GM18499 (cell line): ENCODE results near the gene BTNL8.

ENCODE experiments used
- ATAC-seq: cut with Tn5 transposase; IDR thresholded peaks from one replicate; pipeline ENCODE4 v1.9.1; 2021; ENCODE audit warnings: moderate number of reproducible peaks; ENCODE audit not compliant: insufficient read depth, unreplicated experiment

BTNL8 gene

GRCh38 chr5:180950291-180950949 is 51.5 kb downstream of the BTNL8 start:
- no peak for ATAC-seq

- ATAC-seq, result no peak
Measured at GRCh38 chr5:180959661-180960060, 60.7 kb downstream of the BTNL8 start.

GRCh38 chr5:180960209-180960608 is 61.2 kb downstream of the BTNL8 start:
- ATAC-seq, result no peak

GRCh38 chr5:180969406-180969805 is 70.4 kb downstream of the BTNL8 start:
- no peak for ATAC-seq

- no peak for ATAC-seq
Measured at GRCh38 chr5:180970336-180970735, 71.4 kb downstream of the BTNL8 start.

GRCh38 chr5:180970875-180971274 is 71.9 kb downstream of the BTNL8 start:
- ATAC-seq, result no peak

GRCh38 chr5:180974612-180975315 is 75.8 kb downstream of the BTNL8 start:
- no peak for ATAC-seq

- ATAC-seq, result peak; percentile 92
Measured at GRCh38 chr5:180975338-180975737, 76.4 kb downstream of the BTNL8 start.

GRCh38 chr5:180976518-180976917 is 77.6 kb downstream of the BTNL8 start:
- ATAC-seq, result no peak

GRCh38 chr5:180977852-180978251 is 78.9 kb downstream of the BTNL8 start:
- ATAC-seq, result no peak

GRCh38 chr5:180982008-180982741 is 83.2 kb downstream of the BTNL8 start:
- ATAC-seq, result no peak

GRCh38 chr5:180988016-180988415 is 89.1 kb downstream of the BTNL8 start:
- ATAC-seq, result no peak

- ATAC-seq, result no peak
Measured at GRCh38 chr5:180988592-180988991, 89.6 kb downstream of the BTNL8 start, which contains the start of gene BTNL3. TSS of gene BTNL3 (plus strand) at chr5:180988846. CDS start at chr5:180989029, 183 bp downstream.

GRCh38 chr5:180990086-180990881 is 91.3 kb downstream of the BTNL8 start:
- ATAC-seq, result no peak

- no peak for ATAC-seq
Measured at GRCh38 chr5:180990882-180991242, 91.9 kb downstream of the BTNL8 start.
